Spleen (tissue), 7 donors: Measurements from ENCODE around the gene CHCHD6.

ENCODE experiments used
- POLR2A ChIP-seq, 3 donors: fragments of 450-650 bp; IDR thresholded peaks; one replicate each; pipeline ENCODE4 v1.5.1; 2017; ENCODE audit warnings: antibody characterized with exemption in 3 of 3, mild to moderate bottlenecking in 1 of 3
- POLR2AphosphoS5 ChIP-seq, 3 donors: sonication (generic); formaldehyde crosslinking; IDR thresholded peaks; one replicate each; pipeline ENCODE4 v1.5.1; 2017; ENCODE audit warnings: antibody characterized with exemption in 3 of 3
- TF ChIP-seq, protein P1 (sequence below), 11 experiments: fragments of 200-600 bp in 7 of 11; fragments of 450-650 bp in 4 of 11; sonication (generic) in 4 of 11; IDR thresholded peaks in 8 of 11; conservative IDR thresholded peaks in 3 of 11; 1 replicate in 7 of 11; 2 replicates in 4 of 11; pipeline versions ENCODE4 v1.4.0 to v1.8.0; 2016 to 2021; ENCODE audit warnings: antibody characterized with exemption in 11 of 11, inconsistent platforms in 4 of 11, mild to moderate bottlenecking in 1 of 11
- donor health status: DM: no; HTN: no; CAD: no; lungs with moderate emphysema.
- donor health status: DM: no; HTN: no; CAD: no.
- donor health status: DM: no; HTN: no; CAD: no.

GRCh38 chr3:126654571-126655383, 49.3 kb upstream of the CHCHD6 start, which contains the start of gene TXNRD3:
- TF ChIP-seq, protein P1, sequence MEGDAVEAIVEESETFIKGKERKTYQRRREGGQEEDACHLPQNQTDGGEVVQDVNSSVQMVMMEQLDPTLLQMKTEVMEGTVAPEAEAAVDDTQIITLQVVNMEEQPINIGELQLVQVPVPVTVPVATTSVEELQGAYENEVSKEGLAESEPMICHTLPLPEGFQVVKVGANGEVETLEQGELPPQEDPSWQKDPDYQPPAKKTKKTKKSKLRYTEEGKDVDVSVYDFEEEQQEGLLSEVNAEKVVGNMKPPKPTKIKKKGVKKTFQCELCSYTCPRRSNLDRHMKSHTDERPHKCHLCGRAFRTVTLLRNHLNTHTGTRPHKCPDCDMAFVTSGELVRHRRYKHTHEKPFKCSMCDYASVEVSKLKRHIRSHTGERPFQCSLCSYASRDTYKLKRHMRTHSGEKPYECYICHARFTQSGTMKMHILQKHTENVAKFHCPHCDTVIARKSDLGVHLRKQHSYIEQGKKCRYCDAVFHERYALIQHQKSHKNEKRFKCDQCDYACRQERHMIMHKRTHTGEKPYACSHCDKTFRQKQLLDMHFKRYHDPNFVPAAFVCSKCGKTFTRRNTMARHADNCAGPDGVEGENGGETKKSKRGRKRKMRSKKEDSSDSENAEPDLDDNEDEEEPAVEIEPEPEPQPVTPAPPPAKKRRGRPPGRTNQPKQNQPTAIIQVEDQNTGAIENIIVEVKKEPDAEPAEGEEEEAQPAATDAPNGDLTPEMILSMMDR (IDR thresholded peaks at IDR 0.05 in 8 of 11, conservative IDR thresholded peaks at IDR 0.05 in 3 of 11): peak in 3 of 11 experiments; percentile 9 to 26 (median 10)
- peak; percentile 59 to 85 (median 79) for TF ChIP-seq POLR2AphosphoS5 (IDR thresholded peaks at IDR 0.05)
- TF ChIP-seq POLR2A (IDR thresholded peaks at IDR 0.05): peak in 1 of 3 donors; percentile 30
